Measurements from ENCODE around the gene COX6A2.

- TF ChIP-seq CTCF (IDR thresholded peaks at IDR 0.05; ENCODE audit: low read length) (no peak), EZH2 (optimal IDR thresholded peaks at IDR 0.05; ENCODE audit: low read depth, low read length) (no peak)
These were observed 47.8 kb upstream of the COX6A2 start for GRCh38 chr16:31475946-31476302.
